ENCODE results near the gene SLC43A2. TPM values are rescaled to one million over a fixed set of nuclear protein-coding genes. Genes with fewer than 3 reads are reported as not detected.

SLC43A2 gene
- polyA plus RNA-seq, 1 donor = 3.9 TPM

- DNase-seq (ENCODE audit: low read depth) = no peak
These were observed 66.4 kb downstream of the SLC43A2 start for GRCh38 chr17:1562176-1562643.

- no peak for DNase-seq (ENCODE audit: low read depth)
These were observed 67.0 kb downstream of the SLC43A2 start for GRCh38 chr17:1561420-1562175.

GRCh38 chr17:1560858-1561355 is 67.7 kb downstream of the SLC43A2 start:
- DNase-seq (ENCODE audit: low read depth) = no peak

- no peak for DNase-seq (ENCODE audit: low read depth)
These were observed 68.4 kb downstream of the SLC43A2 start for GRCh38 chr17:1560101-1560857.

- DNase-seq (ENCODE audit: low read depth) = no peak
These were observed 69.3 kb downstream of the SLC43A2 start for GRCh38 chr17:1559047-1560043.

- no peak for DNase-seq (ENCODE audit: low read depth)
These were observed 70.2 kb downstream of the SLC43A2 start for GRCh38 chr17:1558401-1558800.

- no peak for DNase-seq (ENCODE audit: low read depth)
These were observed 71.1 kb downstream of the SLC43A2 start for GRCh38 chr17:1557355-1558095.

- no peak for DNase-seq (ENCODE audit: low read depth)
These were observed 72.8 kb downstream of the SLC43A2 start for GRCh38 chr17:1555651-1556471.

- DNase-seq (ENCODE audit: low read depth) = no peak
These were observed 73.7 kb downstream of the SLC43A2 start for GRCh38 chr17:1554751-1555540.

GRCh38 chr17:1553354-1554266 is 75.0 kb downstream of the SLC43A2 start:
- no peak for DNase-seq (ENCODE audit: low read depth)

- no peak for DNase-seq (ENCODE audit: low read depth)
These were observed 75.7 kb downstream of the SLC43A2 start for GRCh38 chr17:1552932-1553331.

GRCh38 chr17:1551741-1552140 is 76.9 kb downstream of the SLC43A2 start:
- no peak for DNase-seq (ENCODE audit: low read depth)

GRCh38 chr17:1548032-1548431 is 80.6 kb downstream of the SLC43A2 start:
- no peak for DNase-seq (ENCODE audit: low read depth)

GRCh38 chr17:1546292-1546922 is 82.2 kb downstream of the SLC43A2 start:
- DNase-seq (ENCODE audit: low read depth) = no peak

- no peak for DNase-seq (ENCODE audit: low read depth)
These were observed 83.0 kb downstream of the SLC43A2 start for GRCh38 chr17:1545618-1546017.

- DNase-seq (ENCODE audit: low read depth) = no peak
These were observed 86.3 kb downstream of the SLC43A2 start for GRCh38 chr17:1542316-1542715.

- DNase-seq (ENCODE audit: low read depth) = no peak
These were observed 87.2 kb downstream of the SLC43A2 start for GRCh38 chr17:1541367-1541904.

All from forelimb muscle (tissue), 1 donor.